HepG2 (cell line): ENCODE measurements around the gene BIK.

ENCODE experiments used
- EZH2 ChIP-seq: conservative IDR thresholded peaks from 2 replicates; pipeline ENCODE4 v1.6.1; 2012; ENCODE audit warnings: mild to moderate bottlenecking, low read depth, low read length, moderate library complexity
- TCF12 ChIP-seq, 2 experiments: fragments of 450-650 bp in 1 of 2; sonication (generic) in 1 of 2; formaldehyde crosslinking in 1 of 2; IDR thresholded peaks; 2 replicates each; pipeline versions ENCODE4 v1.6.1 to v1.8.0; 2017 to 2022; ENCODE audit warnings: antibody characterized with exemption in 1 of 2, mild to moderate bottlenecking in 1 of 2, missing genetic modification reagents in 1 of 2, moderate library complexity in 1 of 2
- TF ChIP-seq, protein P1 (sequence below): IDR thresholded peaks from 2 replicates; pipeline ENCODE4 v1.6.1; 2016; ENCODE audit warnings: low read depth

- TF ChIP-seq TCF12 (IDR thresholded peaks at IDR 0.05) (no peak), TCF12 (CRISPR knock-in tag; IDR thresholded peaks at IDR 0.05) (no peak), EZH2 (no peak)
- TF ChIP-seq, protein P1, sequence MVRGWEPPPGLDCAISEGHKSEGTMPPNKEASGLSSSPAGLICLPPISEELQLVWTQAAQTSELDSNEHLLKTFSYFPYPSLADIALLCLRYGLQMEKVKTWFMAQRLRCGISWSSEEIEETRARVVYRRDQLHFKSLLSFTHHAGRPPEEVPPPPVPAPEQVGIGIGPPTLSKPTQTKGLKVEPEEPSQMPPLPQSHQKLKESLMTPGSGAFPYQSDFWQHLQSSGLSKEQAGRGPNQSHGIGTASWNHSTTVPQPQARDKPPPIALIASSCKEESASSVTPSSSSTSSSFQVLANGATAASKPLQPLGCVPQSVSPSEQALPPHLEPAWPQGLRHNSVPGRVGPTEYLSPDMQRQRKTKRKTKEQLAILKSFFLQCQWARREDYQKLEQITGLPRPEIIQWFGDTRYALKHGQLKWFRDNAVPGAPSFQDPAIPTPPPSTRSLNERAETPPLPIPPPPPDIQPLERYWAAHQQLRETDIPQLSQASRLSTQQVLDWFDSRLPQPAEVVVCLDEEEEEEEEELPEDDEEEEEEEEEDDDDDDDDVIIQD (CRISPR knock-in tag): no peak
These were observed 7.7 kb downstream of the BIK start for GRCh38 chr22:43118024-43118849.
